ENCODE results near the gene HIVEP3.

GRCh38 chr1:41526956-41527561 lies 391.7 kb downstream of the HIVEP3 start:
- TF ChIP-seq POLR2A (IDR thresholded peaks at IDR 0.05; ENCODE audit: low read length): no peak
- TF ChIP-seq GATA1 (IDR thresholded peaks at IDR 0.05; ENCODE audit: low read depth, low read length): no peak

Data from erythroblast (primary cell).